ENCODE results near the gene OR2Y1. TPM values are rescaled to one million over a fixed set of nuclear protein-coding genes. Genes with fewer than 3 reads are reported as not detected.
"Not testable (repeated sequence)": the region's sequence is repeated elsewhere in the genome, so short reads cannot be mapped to it uniquely, and the experiment has no call there.

Gene OR2Y1
- total RNA-seq, 1 experiment from 2014 or later, result not detected

DNA sequence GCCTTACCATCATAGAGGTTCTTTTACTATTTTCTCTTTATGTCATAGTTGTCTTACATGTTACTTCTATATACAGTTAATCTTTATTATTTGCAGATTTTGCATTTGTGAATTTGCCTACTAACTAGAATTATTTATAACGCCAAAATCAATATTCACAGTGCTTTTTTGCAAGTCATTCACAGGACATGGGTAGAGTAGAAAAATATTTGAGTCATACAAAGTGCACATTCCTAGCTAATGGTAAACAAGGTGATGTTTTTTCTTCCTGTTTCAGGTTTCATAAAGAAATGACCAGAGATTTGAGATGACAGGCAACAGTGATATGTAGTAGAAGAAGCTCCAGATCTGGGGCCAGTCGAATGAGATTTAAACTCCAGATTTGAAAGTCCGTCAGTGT is 30.0 kb upstream of the OR2Y1 start:
- H3K4me1 Mint-ChIP-seq (ENCODE audit: insufficient read depth, unreplicated experiment), result no peaks in the 10 kb centered on the region
- peaks cover 14% of the 10 kb centered on the region for H3K9me3 Mint-ChIP-seq (ENCODE audit: unreplicated experiment)
- H3K27ac Mint-ChIP-seq (ENCODE audit: low read depth, unreplicated experiment), result no peak overlapping the region
- no peaks in the 10 kb centered on the region for H3K36me3 Mint-ChIP-seq (ENCODE audit: insufficient read depth, unreplicated experiment)
- DNase-seq (ENCODE audit: unreplicated experiment), result no peak
- ChIA-PET POLR2A (no interaction called here), CTCF (interaction anchor here (0.6 to 0.8 kb wide), 2 partner anchors 16 to 323 kb away, joined by 4 to 5 read pairs; no protein-coding TSS in a partner anchor)
- intact Hi-C loops (cut with micrococcal nuclease), result no loop called here
- TF ChIP-seq, protein P1, sequence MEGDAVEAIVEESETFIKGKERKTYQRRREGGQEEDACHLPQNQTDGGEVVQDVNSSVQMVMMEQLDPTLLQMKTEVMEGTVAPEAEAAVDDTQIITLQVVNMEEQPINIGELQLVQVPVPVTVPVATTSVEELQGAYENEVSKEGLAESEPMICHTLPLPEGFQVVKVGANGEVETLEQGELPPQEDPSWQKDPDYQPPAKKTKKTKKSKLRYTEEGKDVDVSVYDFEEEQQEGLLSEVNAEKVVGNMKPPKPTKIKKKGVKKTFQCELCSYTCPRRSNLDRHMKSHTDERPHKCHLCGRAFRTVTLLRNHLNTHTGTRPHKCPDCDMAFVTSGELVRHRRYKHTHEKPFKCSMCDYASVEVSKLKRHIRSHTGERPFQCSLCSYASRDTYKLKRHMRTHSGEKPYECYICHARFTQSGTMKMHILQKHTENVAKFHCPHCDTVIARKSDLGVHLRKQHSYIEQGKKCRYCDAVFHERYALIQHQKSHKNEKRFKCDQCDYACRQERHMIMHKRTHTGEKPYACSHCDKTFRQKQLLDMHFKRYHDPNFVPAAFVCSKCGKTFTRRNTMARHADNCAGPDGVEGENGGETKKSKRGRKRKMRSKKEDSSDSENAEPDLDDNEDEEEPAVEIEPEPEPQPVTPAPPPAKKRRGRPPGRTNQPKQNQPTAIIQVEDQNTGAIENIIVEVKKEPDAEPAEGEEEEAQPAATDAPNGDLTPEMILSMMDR (IDR thresholded peaks at IDR 0.05; ENCODE audit: unreplicated experiment), result no peak
- H3K4me3 Mint-ChIP-seq (ENCODE audit: unreplicated experiment), result no peak overlapping the region
- H3K27me3 Mint-ChIP-seq (ENCODE audit: insufficient read depth, unreplicated experiment), result peaks cover 23% of the 10 kb centered on the region
- BruUV-seq (replicated peaks), result no TSS peak

- intact Hi-C loops (cut with micrococcal nuclease), result no loop called here
- Mint-ChIP-seq H3K36me3 (ENCODE audit: insufficient read depth, unreplicated experiment) (no peaks in the 10 kb centered on the region), H3K27ac (ENCODE audit: low read depth, unreplicated experiment) (no peak overlapping the region), H3K27me3 (ENCODE audit: insufficient read depth, unreplicated experiment) (peaks cover 30% of the 10 kb centered on the region), H3K4me3 (ENCODE audit: unreplicated experiment) (no peak overlapping the region), H3K4me1 (ENCODE audit: insufficient read depth, unreplicated experiment) (no peaks in the 10 kb centered on the region), H3K9me3 (ENCODE audit: unreplicated experiment) (peaks cover 8% of the 10 kb centered on the region)
- TF ChIP-seq, protein P1 (IDR thresholded peaks at IDR 0.05; ENCODE audit: unreplicated experiment), result no peak
- no TSS peak for BruUV-seq (replicated peaks)
- ChIA-PET CTCF (no interaction called here), POLR2A (no interaction called here)
- no peak for DNase-seq (ENCODE audit: unreplicated experiment)
Measured at GRCh38 chr5:180755601-180756000, 15.7 kb upstream of the OR2Y1 start.

DNA sequence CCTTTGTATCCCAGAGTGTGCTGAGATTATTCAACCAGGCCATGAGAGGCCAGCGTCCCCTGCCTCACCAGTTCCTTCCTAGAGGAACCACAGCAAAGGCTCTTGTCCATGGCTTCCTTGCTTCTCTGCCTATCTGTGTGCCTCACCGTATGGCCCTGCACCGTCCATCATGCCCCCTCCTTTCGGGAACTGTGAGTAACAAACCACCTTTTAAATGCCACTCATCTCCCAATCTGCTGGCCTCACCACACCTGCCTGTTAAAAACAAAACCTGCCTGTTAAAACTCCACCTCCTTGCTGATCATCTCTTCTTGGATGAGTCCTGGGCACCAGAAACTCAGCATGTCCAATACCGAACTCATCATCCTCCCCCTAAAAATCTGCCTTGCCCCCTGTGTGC is 4.4 kb upstream of the OR2Y1 start:
- TF ChIP-seq, protein P1 (IDR thresholded peaks at IDR 0.05; ENCODE audit: unreplicated experiment), result no peak
- ChIA-PET POLR2A (no interaction called here), CTCF (no interaction called here)
- Mint-ChIP-seq H3K9me3 (ENCODE audit: unreplicated experiment) (no peaks in the 10 kb centered on the region), H3K27me3 (ENCODE audit: insufficient read depth, unreplicated experiment) (peaks cover 46% of the 10 kb centered on the region), H3K36me3 (ENCODE audit: insufficient read depth, unreplicated experiment) (no peaks in the 10 kb centered on the region), H3K4me1 (ENCODE audit: insufficient read depth, unreplicated experiment) (peaks cover 6% of the 10 kb centered on the region), H3K4me3 (ENCODE audit: unreplicated experiment) (no peak overlapping the region), H3K27ac (ENCODE audit: low read depth, unreplicated experiment) (no peak overlapping the region)
- no peak for DNase-seq (ENCODE audit: unreplicated experiment)
- intact Hi-C loops (cut with micrococcal nuclease), result no loop called here
- BruUV-seq (replicated peaks), result no TSS peak

- H3K27me3 Mint-ChIP-seq (ENCODE audit: insufficient read depth, unreplicated experiment), result peaks cover 45% of the 10 kb centered on the region
- no peak for DNase-seq (ENCODE audit: unreplicated experiment)
- no peak overlapping the region for H3K27ac Mint-ChIP-seq (ENCODE audit: low read depth, unreplicated experiment)
- no peaks in the 10 kb centered on the region for H3K36me3 Mint-ChIP-seq (ENCODE audit: insufficient read depth, unreplicated experiment)
- peaks cover 6% of the 10 kb centered on the region for H3K4me1 Mint-ChIP-seq (ENCODE audit: insufficient read depth, unreplicated experiment)
- POLR2A ChIA-PET, result interaction anchor here (0.5 kb wide), 1 partner anchor 692 kb away, joined by 3 read pairs; no protein-coding TSS in a partner anchor
- no TSS peak for BruUV-seq (replicated peaks)
- CTCF ChIA-PET, result interaction anchor here (0.5 to 1.2 kb wide), 2 partner anchors 19 to 87 kb away, joined by 3 to 4 read pairs; no protein-coding TSS in a partner anchor
- H3K9me3 Mint-ChIP-seq (ENCODE audit: unreplicated experiment), result no peaks in the 10 kb centered on the region
- intact Hi-C loops (cut with micrococcal nuclease), result no loop called here
- TF ChIP-seq, protein P1 (IDR thresholded peaks at IDR 0.05; ENCODE audit: unreplicated experiment), result no peak
- H3K4me3 Mint-ChIP-seq (ENCODE audit: unreplicated experiment), result no peak overlapping the region
Measured at GRCh38 chr5:180742727-180743126, 2.9 kb upstream of the OR2Y1 start.

DNA sequence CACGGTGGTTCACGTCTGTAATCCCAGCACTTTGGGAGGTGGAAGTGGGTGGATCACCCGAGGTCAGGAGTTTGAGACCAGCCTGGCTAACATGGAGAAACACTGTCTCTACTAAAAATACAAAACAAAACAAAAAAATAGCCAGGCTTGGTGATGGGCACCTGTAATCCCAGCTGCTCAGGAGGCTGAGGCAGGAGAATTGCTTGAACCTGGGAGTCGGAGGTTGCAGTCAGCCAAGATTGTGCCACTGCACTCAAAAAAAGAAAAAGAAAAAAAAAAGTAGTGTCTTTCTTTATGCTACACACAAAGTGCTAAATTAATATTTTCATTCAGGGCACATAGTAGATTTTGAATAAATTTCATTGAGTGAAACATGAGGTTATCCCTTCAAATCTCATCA is 1.1 kb upstream of the OR2Y1 start:
- POLR2A ChIA-PET, result interaction anchor here (0.7 kb wide), 1 partner anchor 367 kb away, joined by 3 read pairs; no protein-coding TSS in a partner anchor
- BruUV-seq (replicated peaks); DNase-seq (ENCODE audit: unreplicated experiment); intact Hi-C loops (cut with micrococcal nuclease); H3K36me3 Mint-ChIP-seq (ENCODE audit: insufficient read depth, unreplicated experiment); H3K9me3 Mint-ChIP-seq (ENCODE audit: unreplicated experiment); H3K4me1 Mint-ChIP-seq (ENCODE audit: insufficient read depth, unreplicated experiment); H3K4me3 Mint-ChIP-seq (ENCODE audit: unreplicated experiment); H3K27ac Mint-ChIP-seq (ENCODE audit: low read depth, unreplicated experiment): not testable (repeated sequence)
- CTCF ChIA-PET, result interaction anchor here (1.0 kb wide), 1 partner anchor 21 kb away, joined by 3 read pairs; no protein-coding TSS in a partner anchor
- H3K27me3 Mint-ChIP-seq (ENCODE audit: insufficient read depth, unreplicated experiment), result peaks cover 37% of the 10 kb centered on the region
